NCI-H510A treated with DMSO at 0.1 percent for 48 hours (cell line): Measurements from ENCODE around the gene ELF5.
A peak's percentile ranks its signal among the peaks of the same experiment; 100 is the strongest.

Source experiments
- DNase-seq: peaks from one replicate; lab custom pipeline; 2025; lab: John Stamatoyannopoulos, UW

Gene ELF5

DNA sequence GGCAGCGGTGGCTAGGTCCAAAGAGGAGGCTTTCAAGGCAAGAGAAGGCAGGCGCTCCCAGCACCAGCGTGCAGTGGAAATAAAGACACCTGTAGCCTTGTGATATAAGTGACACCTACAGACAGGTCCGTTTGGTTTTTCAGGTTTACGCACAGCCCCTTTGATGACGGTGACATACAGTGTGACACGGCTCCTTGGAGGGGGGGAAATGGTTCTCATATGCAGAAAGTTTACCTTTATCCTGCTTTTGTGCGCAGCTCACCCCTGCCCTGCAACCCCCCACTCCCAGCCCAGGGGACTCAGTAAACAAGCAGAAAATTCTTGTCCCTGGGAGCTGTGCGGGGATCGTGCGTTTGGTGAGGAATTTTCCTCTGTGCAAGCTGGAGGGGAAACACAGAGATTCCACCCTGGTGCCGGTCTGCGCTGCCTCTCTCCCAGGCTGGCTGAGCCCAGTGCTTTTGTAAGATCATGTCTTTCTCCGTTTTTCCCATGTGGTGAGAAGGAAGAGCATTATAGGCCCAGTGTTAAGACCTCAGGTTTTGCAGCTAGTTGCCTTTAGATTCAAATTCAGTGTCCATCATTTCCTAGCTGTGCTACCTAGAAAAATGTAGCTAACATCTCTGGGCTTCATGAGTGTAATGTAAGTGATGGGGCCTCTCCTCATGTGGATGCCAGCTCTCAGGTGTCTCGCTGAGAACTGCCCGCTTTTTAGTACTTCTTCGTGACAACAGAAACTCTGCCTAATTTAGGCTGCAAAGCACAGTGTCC is at the start of gene ELF5:
Gene ELF5, minus strand, starts transcription at position 113 of the 768 bp plus-strand sequence. CDS start 8,045 bp downstream, outside the sequence.
- peak; percentile 11 for DNase-seq

DNA sequence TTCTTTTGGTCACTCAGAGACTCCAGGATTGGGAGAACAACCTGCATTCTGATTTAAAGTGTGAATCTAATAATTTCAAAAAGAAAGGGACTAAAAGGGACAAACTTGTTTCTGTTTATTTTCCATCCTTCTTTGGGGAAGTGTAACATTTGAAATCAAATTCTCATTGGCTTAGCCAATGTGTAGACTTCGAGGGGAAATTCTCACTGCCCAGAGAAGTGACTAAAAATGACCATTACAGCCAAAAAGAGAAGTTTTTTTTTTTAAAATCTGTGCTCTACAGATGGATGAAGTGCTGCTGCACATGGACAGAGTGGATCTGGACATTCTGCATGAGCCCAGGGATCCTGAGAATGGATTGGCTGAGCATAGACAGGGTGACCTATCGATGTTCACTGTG is 49.4 kb upstream of the ELF5 start:
- no peak for DNase-seq

- DNase-seq = no peak
Observed at GRCh38 chr11:34560511-34560910, 46.9 kb upstream of the ELF5 start.

DNA sequence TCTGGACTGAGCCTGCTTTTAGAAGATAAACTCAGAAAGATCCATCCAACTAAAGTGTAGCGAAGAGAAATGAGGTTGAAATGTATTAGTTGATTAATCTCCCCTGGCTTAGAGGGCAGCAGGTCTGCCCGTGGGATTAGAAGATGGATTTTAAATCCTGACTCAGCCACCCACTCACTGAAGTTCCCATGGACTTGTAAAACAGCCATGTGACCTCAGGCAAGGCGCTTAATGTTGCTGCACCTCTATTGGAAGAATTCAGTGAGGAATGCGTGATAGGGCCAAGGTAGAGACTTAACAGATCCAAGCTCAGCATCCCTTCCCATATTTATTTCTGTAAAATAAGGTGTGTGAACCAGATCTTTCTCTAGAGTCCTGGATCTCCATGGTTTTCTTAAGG is 45.1 kb upstream of the ELF5 start:
- DNase-seq = no peak

- DNase-seq = no peak
Observed at GRCh38 chr11:34558211-34558610, 44.6 kb upstream of the ELF5 start.

GRCh38 chr11:34552270-34552669 is 38.7 kb upstream of the ELF5 start:
- DNase-seq = no peak

DNA sequence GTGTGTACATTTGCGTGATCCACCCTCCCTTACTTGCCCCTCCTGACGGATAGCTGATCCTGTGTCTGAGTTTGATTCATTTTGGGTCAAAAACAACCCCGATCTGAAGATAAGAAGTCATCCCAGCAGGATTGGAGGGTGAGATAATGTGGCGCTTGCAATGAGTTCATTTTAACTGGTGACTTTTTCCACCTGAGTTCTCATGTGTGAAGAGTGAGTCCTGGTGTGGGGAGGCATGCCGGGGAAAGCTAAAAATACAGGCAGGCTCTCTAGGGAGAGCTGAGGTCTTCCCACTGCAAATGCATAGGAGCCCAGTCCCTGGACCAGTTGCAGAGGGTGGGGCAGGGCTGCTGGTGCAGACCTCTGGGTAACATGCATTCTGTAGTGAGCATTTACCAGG is 35.7 kb upstream of the ELF5 start:
- DNase-seq = no peak

GRCh38 chr11:34548278-34548677 is 34.7 kb upstream of the ELF5 start:
- DNase-seq = peak; percentile 3

DNA sequence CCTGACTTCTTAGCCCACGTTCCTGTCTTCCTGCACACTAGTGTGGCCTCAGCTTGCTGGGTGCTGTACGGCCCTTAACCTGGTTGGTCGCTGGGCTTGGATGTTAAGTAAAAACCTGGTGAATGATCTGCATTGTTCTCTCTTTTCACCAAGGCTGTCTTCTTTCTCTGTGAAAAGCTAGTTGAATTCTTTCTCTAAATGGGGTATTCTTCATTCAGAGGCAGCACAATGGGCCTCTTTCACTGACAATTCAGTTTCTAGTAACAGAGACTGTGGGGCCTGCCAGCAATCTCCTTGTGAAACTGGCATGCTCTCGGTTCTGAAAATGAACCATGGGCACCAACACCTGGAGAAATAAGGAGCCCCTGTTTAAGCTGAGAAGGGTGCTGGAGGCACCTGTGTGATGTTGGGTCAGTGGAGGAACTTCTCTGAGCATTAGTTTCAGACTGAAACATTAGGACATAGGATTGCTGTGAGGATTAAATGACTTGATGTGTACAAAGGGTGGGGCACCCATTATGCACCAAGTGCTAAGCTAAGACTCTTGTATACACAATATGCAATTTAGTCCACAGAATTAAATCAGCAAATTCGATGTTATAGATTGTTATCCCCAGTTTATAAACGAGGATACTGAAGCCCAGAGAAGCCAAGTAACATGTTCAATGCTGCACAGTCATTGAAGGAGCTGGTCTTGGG is 33.1 kb upstream of the ELF5 start:
- no peak for DNase-seq

- no peak for DNase-seq
Observed at GRCh38 chr11:34542089-34542488, 28.5 kb upstream of the ELF5 start.

DNA sequence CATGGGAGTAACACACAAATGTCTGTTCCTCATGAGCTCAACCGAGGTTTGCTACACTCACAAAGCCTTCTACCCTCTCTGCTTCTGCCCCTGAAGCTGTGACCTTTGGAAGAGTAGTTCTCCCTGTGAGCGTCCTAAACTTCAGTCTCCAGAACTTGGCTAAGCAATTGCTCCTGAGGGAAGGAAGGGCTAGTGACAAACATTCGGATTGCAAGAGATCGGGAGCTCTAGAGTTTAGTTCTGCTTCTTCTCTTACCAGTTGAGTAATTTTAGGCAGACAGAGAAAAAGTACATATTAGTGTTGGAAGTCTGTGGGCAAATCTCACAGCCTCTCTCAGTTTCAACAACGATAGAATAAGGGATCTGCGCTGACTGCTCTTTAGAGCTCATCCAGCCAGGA is 27.3 kb upstream of the ELF5 start:
- DNase-seq = no peak

DNA sequence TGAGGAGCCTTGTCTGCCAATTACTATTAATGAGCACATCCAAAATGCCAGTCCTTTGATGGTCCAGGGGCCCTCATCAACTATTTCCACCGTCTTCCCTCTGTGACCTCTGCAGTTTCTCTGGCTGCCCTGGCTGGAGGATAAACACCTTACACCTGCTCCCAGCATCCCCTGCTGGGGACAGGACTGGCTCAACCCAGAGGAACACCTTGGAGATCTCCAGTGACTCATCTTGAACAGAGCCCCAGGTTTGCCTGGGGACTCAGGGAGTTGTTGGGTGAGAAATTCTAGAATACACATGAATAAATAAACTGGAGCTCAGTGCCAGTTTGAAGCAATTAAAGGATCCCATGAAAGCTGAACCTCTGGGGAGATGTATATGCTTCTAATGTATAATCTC is 24.0 kb upstream of the ELF5 start:
- DNase-seq = no peak

GRCh38 chr11:34536056-34536455 is 22.5 kb upstream of the ELF5 start:
- DNase-seq = no peak

DNA sequence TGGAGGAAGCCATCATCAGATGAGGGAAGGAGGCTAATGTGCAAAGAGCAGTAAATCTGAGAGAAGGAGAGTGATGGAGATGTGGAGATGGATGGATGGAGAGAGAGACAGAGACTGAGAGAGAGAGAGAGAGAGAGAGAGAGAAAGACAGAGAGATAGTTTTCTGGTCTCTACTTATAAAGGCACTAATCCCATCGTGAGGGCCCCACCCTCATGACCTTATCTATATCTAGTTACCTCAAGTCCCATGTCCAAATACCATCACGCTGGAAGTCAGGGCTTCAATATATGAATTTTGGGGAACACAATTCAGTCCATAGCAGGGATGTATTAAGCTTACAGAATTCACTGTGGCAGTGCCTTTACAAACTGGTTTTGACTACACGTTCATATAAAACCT is 21.2 kb upstream of the ELF5 start:
- DNase-seq = no peak

- DNase-seq = no peak
Observed at GRCh38 chr11:34531663-34532062, 18.1 kb upstream of the ELF5 start.

- DNase-seq = no peak
Observed at GRCh38 chr11:34530545-34531234, 17.1 kb upstream of the ELF5 start.

DNA sequence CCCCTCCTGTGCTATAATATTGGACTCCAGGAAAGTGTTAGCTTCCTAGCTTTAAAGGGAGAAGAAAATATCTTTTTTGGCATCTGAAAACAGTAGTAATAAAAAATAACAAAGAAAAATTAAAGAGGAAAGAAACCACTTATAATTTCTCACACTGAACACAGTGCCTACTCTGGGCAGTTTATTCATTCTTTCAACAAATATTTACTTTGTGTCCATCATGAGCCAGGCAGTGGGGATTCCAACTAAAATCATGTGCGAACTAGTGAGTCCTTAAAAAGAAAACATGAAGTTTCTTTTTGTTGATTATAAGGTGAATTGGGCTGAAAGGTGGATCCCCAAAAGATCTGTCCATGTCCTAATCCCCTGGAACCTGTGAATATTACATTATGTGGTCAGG is 16.0 kb upstream of the ELF5 start:
- DNase-seq = no peak

DNA sequence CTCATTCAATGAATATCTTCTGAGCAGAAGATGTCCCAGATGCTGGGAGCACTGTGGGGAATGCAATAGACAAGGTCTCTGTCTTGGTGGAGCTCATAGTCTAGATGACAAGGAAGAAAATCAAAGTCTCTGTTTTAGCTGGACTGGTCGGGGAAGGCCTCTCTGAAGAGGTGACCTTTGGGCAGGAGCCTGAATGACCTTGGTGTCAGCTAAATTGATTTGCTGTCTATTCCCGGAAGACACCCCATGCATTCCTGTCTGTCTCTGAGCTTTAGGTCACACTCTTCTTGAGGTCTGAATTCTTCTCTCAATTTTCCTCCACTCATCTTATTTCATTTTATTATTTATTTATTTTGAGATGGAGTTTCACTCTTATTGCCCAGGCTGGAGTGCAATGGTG is 14.5 kb upstream of the ELF5 start:
- DNase-seq = no peak

GRCh38 chr11:34525888-34526657 is 12.5 kb upstream of the ELF5 start:
- no peak for DNase-seq

DNA sequence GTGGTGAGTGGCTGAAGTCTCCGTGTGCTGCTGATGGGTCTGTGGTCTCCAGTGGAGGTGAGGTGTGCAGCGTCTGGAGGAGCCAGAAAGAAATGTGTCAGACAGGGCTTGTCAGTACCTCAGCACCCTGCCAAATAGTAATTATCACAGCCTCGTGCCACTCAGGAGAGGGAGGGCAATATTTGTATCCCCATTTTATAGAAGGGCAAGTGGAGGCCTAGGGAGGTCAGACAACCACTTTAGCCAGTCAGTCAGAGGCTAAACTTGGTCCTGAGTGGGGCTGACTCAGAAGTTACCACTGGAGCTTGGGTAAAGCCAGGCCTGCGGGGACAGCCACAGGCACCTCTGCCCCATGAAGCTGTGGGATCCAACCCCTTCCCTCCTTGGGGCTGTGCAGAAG is 11.5 kb upstream of the ELF5 start:
- DNase-seq = no peak

- no peak for DNase-seq
Observed at GRCh38 chr11:34524696-34525095, 11.1 kb upstream of the ELF5 start.

DNA sequence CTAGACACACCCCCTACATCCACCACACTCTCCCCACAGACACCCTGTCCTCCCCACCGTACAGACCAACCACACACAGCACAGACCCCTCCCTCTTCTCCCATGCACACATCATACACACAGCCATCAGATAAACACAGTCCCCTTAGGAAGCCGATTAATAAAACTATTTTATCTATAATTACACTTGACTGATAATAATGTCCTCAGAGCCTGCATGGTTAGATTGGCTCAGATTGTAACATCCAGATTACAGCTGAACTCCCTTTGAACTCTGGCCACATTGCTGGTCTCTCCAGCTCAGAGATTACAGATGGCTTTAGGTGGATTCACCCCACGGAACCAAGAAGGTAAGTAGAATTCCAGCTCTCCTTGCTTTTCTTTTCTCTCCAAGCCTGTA is 9.5 kb upstream of the ELF5 start:
- DNase-seq = no peak
